ENCODE results near the gene IL23R.
A peak's percentile ranks its signal among the peaks of the same experiment; 100 is the strongest.
"Not testable (repeated sequence)": the region's sequence is repeated elsewhere in the genome, so short reads cannot be mapped to it uniquely, and the experiment has no call there.

The IL23R gene
- 0 to 2.7 (median 1.1) reads per million in 4 donors for total RNA-seq

GRCh38 chr1:67166196-67166595, at the start of gene IL23R:
IL23R (plus strand) TSS chr1:67166454; CDS start chr1:67168121, 1,667 bp downstream.
- DNase-seq = peak in 1 of 5 donors; percentile 88

- DNase-seq = no peak
These were observed 48.1 kb upstream of the IL23R start for GRCh38 chr1:67118191-67118590.

- no peak for DNase-seq
These were observed 47.6 kb upstream of the IL23R start for GRCh38 chr1:67118646-67119045.

GRCh38 chr1:67120855-67121619, 45.2 kb upstream of the IL23R start:
- DNase-seq = no peak

- DNase-seq = no peak
These were observed 41.8 kb upstream of the IL23R start for GRCh38 chr1:67124455-67124854.

GRCh38 chr1:67126111-67126746, 40.0 kb upstream of the IL23R start:
- DNase-seq = no peak

GRCh38 chr1:67126974-67127373, 39.3 kb upstream of the IL23R start:
- no peak for DNase-seq

GRCh38 chr1:67130673-67131072, 35.6 kb upstream of the IL23R start:
- DNase-seq = no peak

GRCh38 chr1:67133177-67133576, 33.1 kb upstream of the IL23R start:
- no peak for DNase-seq

GRCh38 chr1:67134695-67135094, 31.6 kb upstream of the IL23R start, which contains the start of gene C1orf141:
C1orf141 (minus strand) TSS chr1:67134970; CDS start chr1:67127240, 7,730 bp downstream.
- no peak for DNase-seq

- no peak for DNase-seq
These were observed 30.9 kb upstream of the IL23R start for GRCh38 chr1:67135354-67135753.

- DNase-seq = no peak
These were observed 28.9 kb upstream of the IL23R start for GRCh38 chr1:67137307-67137753.

- DNase-seq = no peak
These were observed 27.3 kb upstream of the IL23R start for GRCh38 chr1:67138813-67139499.

GRCh38 chr1:67140460-67140859, 25.8 kb upstream of the IL23R start:
- DNase-seq = no peak

- not testable (repeated sequence) for DNase-seq
These were observed 24.4 kb upstream of the IL23R start for GRCh38 chr1:67141832-67142231.

- peak in 1 of 5 donors; percentile 40 for DNase-seq
These were observed 23.3 kb upstream of the IL23R start for GRCh38 chr1:67142931-67143330.

GRCh38 chr1:67143966-67144365, 22.3 kb upstream of the IL23R start:
- no peak for DNase-seq

GRCh38 chr1:67144696-67145095, 21.6 kb upstream of the IL23R start:
- peak in 2 of 5 donors; percentile 8 to 31 for DNase-seq

GRCh38 chr1:67146101-67146500, 20.2 kb upstream of the IL23R start:
- no peak for DNase-seq

- DNase-seq = no peak
These were observed 19.7 kb upstream of the IL23R start for GRCh38 chr1:67146539-67146938.

- not testable (repeated sequence) for DNase-seq
These were observed 18.3 kb upstream of the IL23R start for GRCh38 chr1:67147973-67148372.

- no peak for DNase-seq
These were observed 17.6 kb upstream of the IL23R start for GRCh38 chr1:67148516-67149178.
